NCI-H1105 (cell line): ENCODE data around the gene HOXB1.
A peak's percentile ranks its signal among the peaks of the same experiment; 100 is the strongest.

Experiments used
- DNase-seq: peaks from one replicate; lab custom pipeline; 2025; lab: John Stamatoyannopoulos, UW

The HOXB1 gene

DNA sequence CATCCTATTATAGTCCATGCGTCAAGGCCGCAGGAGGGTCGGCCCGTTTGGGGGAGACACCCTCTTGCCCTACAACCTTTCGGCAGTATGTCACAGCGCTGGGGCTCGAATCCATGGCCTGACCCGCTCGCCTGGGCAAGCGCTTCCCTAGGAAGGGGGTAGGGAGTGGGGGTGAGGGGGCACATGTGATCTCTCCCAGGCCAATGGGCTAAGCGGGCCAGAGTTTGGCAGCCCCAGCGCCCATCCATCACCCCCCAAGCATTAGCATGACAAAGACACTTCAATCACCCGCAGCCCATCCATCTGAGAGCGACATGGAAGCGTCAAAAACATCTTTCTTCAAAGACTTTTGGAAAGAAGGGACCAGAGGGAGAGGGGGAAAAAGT is at the start of gene HOXB1:
Gene HOXB1 (minus strand): TSS at position 125 of the 386 bp plus-strand sequence. CDS start 107 bp downstream, at position 18.
- no peak for DNase-seq

DNA sequence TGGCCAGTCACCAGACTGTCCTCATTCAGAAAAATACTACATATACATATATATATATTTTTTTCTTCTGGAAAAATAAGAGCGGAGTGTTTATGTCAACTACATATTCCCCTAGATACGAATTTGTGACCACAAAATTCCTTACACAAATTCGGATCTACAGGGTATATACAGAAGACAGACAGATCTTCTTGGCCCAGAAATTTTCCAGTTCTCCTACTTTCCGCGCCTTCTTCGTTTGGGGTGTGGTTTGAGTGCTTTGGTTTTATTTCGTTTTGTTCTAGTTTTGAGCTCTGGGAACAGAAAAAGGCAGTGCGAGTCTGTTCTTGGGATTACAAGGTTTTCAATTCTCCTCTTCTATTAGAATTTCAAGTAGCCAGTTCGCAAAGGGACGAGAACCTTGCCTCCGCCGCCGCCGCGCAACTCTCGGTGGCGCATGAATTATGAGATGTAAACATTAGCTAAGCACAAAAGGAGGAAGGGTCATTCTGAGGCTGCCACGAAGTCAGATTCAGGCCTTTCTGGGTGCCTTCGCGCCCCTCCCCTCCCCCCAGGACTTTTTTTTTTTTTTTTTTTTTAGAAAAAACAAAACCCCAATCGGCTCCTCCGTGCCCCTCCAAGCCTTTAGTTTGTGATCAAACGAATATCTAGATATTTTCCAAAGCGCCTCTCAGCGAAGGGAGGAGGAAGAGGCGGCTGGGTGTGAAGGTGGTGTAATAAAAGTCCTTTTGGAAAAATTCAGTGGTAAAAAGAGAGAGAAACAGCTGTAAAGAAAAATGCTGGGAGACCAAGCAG is 49.1 kb upstream of the HOXB1 start:
- DNase-seq: no peak

DNA sequence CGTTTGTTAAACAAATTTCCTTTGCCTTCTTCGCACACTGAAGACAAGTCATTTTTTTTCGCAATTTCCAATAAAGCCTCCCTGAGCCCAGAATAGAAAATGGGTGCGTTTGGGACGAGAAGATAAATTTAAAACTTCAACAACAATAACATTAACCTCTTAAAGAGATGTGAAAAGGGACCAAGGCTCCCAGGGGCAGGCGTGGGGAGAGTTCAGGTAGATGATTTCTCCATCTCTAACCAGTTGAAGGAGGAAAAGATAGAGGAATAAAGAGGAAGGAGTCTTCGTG is 48.6 kb upstream of the HOXB1 start:
- DNase-seq: no peak

DNA sequence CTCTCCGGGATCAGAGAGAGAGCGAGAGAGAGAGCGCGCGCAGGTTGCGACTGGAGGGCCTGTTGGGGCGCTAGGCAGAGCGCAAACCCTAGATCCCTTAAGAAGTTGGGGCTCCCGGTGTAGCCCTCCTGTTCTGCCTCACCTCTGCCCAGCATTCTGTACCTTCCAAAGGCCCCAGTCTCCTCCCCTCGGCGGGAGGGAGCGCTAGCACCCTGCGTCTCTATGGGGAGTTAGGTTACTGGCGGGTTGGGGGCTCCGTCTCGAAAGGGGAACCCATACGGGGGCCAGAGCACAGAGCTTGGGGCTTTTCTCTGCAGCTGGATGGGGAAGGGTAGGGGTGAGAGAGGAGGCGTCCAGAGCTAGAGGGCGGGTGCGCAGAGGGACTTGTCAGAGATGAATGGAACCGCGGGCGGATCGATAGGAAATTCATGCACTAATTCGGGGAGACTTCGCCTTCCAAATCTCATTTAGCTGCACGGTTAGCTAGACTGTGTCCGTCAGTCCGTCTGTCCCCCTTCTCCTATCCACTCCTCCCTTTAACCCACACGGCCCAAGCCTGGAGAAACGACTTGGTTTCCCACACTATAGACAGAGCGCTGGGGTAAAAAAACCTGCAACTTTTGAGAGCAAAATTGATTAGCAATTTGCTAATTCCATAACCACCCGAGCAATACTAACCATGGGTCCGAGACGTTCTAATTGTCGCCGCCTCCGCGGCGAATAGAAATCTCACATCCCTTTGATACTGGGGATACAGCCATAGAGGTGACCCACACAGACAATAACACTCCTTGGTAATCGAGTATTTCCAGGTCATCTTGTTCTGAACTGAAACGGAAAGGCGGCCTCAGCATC is 48.0 kb upstream of the HOXB1 start:
- no peak for DNase-seq

GRCh38 chr17:48577946-48578615 is 47.3 kb upstream of the HOXB1 start, which contains the start of gene HOXB4:
Gene HOXB4, minus strand, starts transcription at chr17:48578350. Its CDS starts 31 bp downstream, at chr17:48578319.
- peak; percentile 62 for DNase-seq

GRCh38 chr17:48577330-48577945 is 46.6 kb upstream of the HOXB1 start:
- DNase-seq: peak; percentile 19

GRCh38 chr17:48576479-48577309 is 45.9 kb upstream of the HOXB1 start:
- DNase-seq: no peak

DNA sequence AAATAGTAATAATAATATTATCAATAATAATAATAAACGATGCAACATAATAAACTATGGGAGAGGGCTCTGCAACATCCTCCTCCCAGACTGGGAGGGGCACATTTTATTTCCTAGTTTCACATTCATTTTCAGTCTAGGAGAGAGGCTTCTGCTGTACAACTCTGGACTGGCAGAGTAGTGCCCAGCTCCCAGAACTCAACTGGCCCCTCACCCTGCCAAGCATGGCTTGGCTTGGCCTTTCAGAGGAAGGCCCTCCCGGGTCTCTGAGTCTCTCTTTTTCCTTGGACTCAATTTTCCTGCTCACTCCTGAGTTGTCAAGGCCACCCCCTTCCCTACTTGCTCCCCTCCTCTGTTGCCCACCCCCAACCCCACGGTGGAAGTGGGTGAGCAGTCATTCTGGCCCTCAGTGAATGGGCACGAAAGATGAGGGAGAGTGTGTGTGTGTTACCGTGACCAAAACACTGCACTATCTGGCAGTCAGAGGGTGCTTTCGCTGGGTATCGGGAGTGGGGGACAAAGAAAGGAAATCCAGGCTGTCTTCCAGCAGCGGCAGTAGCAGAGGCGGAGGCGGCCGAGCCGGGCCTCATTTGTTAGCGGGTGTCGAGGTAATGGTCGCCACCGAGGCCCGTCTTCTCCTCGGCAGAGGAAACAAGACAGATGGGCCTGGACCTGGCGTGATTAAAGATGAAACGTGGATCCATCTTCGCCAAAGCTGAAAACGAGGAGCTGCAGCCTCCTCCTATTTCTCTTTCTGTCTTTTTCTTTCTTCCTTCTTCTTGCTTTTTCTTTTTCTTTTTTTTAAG is 45.1 kb upstream of the HOXB1 start:
- DNase-seq: no peak

- DNase-seq: no peak
These were observed 44.3 kb upstream of the HOXB1 start for GRCh38 chr17:48575066-48575582.

- DNase-seq: no peak
These were observed 43.8 kb upstream of the HOXB1 start for GRCh38 chr17:48574505-48575065.

GRCh38 chr17:48571826-48572417 is 41.1 kb upstream of the HOXB1 start:
- DNase-seq: no peak

- DNase-seq: no peak
These were observed 40.4 kb upstream of the HOXB1 start for GRCh38 chr17:48571024-48571818.

- no peak for DNase-seq
These were observed 39.7 kb upstream of the HOXB1 start for GRCh38 chr17:48570325-48571023.

- DNase-seq: no peak
These were observed 39.0 kb upstream of the HOXB1 start for GRCh38 chr17:48569674-48570324.

DNA sequence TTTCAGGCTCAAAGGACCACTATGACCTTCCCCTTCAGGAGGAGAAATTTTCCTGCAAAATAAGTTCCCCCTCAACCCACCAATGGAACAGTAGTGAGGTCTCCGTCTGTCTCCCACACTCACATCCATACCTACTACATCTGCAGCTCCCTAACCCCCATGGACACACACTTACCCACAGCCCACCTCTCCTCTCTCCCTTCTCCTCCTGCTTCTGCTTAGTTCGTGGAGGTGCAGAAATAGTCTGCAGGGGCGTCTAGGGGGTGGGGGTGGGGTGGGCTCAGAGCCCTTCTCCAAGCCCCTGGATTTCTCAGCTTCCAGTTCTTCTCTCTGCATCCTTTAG is 38.4 kb upstream of the HOXB1 start:
- no peak for DNase-seq

DNA sequence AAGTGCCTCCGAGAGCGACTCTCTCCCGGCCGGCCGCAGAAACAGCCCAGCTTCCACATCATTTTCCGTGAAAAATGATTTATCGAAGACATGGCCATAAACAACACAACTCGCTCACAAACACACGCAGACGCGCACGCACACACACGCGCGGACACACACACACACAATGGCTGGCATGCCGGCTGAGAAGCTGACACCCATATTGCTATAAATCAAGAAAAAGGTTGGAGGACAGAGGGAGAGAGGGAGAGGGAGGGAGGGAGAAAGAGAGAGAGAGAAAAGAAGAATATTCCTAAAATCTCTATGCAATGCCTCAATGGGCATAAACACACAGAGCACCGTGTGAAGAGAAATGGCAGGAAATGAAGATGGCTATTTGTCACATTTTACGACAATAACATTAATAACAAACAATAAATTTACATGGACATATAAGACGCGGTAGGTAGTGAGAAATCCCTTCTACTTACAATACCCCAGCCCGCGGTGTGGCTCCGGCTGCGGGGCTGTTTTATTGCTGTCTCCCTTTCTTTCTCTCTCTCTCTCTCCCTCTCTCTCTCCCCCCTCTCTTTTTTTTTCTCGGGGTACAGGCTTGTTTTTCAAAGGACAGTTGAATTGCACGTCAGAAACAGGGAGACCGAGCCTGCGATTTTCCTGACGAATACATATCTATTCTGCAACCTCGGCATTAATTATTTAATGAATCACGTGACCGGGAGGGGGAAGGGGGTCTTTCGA is 37.9 kb upstream of the HOXB1 start:
- DNase-seq: no peak
